Lower leg skin (tissue), 3 donors: ENCODE data around the gene MRPS31.

ENCODE experiments used
- POLR2A ChIP-seq, 2 donors: fragments of 450-650 bp; IDR thresholded peaks; one replicate each; pipeline ENCODE4 v1.6.1; 2016 to 2017; ENCODE audit warnings: antibody characterized with exemption in 2 of 2, mild to moderate bottlenecking in 1 of 2, moderate library complexity in 1 of 2
- TF ChIP-seq, protein P1 (sequence below), 3 donors: fragments of 450-650 bp; IDR thresholded peaks; one replicate each; pipeline ENCODE4 v1.5.1; 2016; ENCODE audit warnings: antibody characterized with exemption in 3 of 3, mild to moderate bottlenecking in 3 of 3, moderate library complexity in 2 of 3

DNA sequence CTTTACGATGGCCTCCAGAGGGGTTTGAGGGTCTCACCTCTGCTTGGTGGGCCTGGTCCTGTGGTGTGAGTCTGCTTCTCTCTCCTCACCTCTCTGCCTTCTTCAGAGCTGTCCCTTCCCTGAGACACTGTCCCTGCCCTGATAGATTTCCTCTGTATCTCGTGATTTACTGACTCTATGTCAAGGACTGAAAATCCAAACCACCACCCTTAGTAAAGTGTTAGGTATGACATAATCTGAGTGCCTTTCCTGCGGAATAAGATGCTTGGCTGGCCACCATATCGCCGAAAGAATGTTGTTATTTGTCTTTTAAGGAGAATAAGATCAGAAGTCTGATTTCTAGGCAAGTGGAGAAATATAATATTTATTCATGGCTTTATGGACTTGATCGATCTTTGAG is 25.7 kb upstream of the MRPS31 start:
- TF ChIP-seq, protein P1, sequence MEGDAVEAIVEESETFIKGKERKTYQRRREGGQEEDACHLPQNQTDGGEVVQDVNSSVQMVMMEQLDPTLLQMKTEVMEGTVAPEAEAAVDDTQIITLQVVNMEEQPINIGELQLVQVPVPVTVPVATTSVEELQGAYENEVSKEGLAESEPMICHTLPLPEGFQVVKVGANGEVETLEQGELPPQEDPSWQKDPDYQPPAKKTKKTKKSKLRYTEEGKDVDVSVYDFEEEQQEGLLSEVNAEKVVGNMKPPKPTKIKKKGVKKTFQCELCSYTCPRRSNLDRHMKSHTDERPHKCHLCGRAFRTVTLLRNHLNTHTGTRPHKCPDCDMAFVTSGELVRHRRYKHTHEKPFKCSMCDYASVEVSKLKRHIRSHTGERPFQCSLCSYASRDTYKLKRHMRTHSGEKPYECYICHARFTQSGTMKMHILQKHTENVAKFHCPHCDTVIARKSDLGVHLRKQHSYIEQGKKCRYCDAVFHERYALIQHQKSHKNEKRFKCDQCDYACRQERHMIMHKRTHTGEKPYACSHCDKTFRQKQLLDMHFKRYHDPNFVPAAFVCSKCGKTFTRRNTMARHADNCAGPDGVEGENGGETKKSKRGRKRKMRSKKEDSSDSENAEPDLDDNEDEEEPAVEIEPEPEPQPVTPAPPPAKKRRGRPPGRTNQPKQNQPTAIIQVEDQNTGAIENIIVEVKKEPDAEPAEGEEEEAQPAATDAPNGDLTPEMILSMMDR (IDR thresholded peaks at IDR 0.05), result no peak
- TF ChIP-seq POLR2A (IDR thresholded peaks at IDR 0.05), result no peak
